Forelimb muscle (tissue), 1 donor: ENCODE data around the gene EIF4G1. TPM values are rescaled to one million over a fixed set of nuclear protein-coding genes. Genes with fewer than 3 reads are reported as not detected.
"Not testable (repeated sequence)": the region's sequence is repeated elsewhere in the genome, so short reads cannot be mapped to it uniquely, and the experiment has no call there.

Source experiments
- DNase-seq: peaks from one replicate; pipeline ENCODE4 v3.0.0-alpha.2; 2013; ENCODE audit warnings: low read depth
- polyA plus RNA-seq: library from polyadenylated mRNA; unstranded; fragments of 120-200 nt; gene quantifications from one replicate; pipeline ENCODE4 v1.2.1, GENCODE V29; 2013; ENCODE audit not compliant: insufficient read length

Gene EIF4G1, protein sequence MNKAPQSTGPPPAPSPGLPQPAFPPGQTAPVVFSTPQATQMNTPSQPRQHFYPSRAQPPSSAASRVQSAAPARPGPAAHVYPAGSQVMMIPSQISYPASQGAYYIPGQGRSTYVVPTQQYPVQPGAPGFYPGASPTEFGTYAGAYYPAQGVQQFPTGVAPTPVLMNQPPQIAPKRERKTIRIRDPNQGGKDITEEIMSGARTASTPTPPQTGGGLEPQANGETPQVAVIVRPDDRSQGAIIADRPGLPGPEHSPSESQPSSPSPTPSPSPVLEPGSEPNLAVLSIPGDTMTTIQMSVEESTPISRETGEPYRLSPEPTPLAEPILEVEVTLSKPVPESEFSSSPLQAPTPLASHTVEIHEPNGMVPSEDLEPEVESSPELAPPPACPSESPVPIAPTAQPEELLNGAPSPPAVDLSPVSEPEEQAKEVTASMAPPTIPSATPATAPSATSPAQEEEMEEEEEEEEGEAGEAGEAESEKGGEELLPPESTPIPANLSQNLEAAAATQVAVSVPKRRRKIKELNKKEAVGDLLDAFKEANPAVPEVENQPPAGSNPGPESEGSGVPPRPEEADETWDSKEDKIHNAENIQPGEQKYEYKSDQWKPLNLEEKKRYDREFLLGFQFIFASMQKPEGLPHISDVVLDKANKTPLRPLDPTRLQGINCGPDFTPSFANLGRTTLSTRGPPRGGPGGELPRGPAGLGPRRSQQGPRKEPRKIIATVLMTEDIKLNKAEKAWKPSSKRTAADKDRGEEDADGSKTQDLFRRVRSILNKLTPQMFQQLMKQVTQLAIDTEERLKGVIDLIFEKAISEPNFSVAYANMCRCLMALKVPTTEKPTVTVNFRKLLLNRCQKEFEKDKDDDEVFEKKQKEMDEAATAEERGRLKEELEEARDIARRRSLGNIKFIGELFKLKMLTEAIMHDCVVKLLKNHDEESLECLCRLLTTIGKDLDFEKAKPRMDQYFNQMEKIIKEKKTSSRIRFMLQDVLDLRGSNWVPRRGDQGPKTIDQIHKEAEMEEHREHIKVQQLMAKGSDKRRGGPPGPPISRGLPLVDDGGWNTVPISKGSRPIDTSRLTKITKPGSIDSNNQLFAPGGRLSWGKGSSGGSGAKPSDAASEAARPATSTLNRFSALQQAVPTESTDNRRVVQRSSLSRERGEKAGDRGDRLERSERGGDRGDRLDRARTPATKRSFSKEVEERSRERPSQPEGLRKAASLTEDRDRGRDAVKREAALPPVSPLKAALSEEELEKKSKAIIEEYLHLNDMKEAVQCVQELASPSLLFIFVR (N-terminal part only)
- polyA plus RNA-seq = 171 TPM

DNA sequence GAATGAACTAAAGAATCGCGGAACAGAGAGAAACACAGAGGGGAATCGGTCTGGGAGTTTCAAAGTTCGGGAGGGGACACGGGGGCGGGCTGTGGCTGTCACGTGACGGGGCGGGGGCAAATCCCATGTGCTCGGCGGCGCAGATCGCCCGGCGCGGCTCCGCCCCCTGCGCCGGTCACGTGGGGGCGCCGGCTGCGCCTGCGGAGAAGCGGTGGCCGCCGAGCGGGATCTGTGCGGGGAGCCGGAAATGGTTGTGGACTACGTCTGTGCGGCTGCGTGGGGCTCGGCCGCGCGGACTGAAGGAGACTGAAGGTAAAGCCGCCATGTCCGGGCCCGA lies at the start of gene EIF4G1:
Gene EIF4G1, plus strand, starts transcription at position 244 of the 337 bp plus-strand sequence. CDS start 1,191 bp downstream, outside the sequence.
- DNase-seq = peak; percentile 93

DNA sequence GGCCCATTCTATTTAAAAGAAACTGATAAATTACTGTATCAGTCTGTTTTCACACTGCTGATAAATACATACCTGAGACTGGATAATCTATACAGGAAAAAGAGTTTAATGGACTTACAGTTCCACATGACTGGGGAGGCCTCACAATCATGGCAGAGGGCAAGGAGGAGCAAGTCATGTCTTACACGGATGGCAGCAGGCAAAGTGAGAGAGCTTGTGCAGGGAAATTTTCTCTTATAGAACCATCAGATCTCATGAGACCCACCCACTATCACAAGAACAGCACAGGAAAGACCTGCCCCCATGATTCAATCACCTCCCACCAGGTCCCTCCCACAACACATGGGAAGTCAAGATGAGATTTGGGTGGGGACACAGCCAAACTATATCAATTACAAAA lies 47.2 kb upstream of the EIF4G1 start:
- DNase-seq = not testable (repeated sequence)

DNA sequence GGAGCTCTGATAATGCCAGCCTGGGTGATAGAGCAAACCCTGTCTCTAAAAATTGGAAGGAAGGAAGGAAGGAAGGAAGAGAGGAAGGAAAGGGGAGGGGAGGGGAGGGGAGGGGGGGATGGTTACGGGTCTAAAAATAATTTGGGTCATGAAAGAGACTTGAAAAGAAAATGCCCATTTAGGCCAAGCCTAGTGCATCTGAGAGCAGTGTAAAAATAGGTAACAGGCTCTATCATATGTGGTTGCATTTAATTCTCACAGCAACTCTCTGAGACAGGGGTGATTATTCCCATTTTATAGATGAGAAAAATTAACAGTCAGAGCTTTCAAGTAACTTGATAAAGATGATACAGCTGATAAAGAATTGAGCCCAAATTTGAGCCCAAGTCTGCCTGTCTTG lies 42.1 kb upstream of the EIF4G1 start:
- no peak for DNase-seq

GRCh38 chr3:184275381-184275701 lies 39.1 kb upstream of the EIF4G1 start:
- DNase-seq = no peak

GRCh38 chr3:184275961-184276910 lies 38.2 kb upstream of the EIF4G1 start, which contains the start of gene ECE2:
Gene ECE2, plus strand, starts transcription at chr3:184276022. Its CDS starts 132 bp downstream, at chr3:184276154.
- DNase-seq = no peak

DNA sequence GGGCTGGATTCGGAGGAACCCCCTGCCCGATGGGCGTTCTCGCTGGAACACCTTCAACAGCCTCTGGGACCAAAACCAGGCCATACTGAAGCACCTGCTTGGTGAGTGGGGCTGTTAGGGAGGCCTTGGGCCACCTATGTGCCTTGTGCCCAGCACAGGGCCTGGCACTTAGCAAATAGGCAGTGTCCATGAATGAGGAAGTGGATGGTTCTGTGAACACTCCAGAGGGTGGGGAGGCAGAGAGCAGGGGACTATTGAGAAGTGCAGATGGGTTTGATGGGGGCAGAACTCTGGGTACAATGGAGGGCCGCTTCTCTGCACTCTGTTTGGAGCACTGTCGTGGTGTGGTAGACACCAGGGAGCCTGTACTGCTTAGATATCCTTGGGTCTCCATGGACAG lies 37.0 kb upstream of the EIF4G1 start:
- no peak for DNase-seq

- DNase-seq = no peak
Measured at GRCh38 chr3:184282941-184283340, 31.5 kb upstream of the EIF4G1 start.

DNA sequence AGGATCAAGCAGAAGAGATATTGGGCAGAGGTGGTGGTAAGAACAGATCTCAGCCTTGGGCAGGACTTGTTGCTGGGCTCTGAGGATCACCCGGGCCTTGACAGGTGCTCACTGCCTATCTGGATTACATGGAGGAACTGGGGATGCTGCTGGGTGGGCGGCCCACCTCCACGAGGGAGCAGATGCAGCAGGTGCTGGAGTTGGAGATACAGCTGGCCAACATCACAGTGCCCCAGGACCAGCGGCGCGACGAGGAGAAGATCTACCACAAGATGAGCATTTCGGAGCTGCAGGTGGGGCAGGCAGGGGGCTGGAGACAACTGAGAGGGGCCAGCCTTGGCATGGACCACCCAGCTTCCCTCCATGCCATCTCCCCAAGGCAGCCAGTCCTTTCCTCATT lies 30.7 kb upstream of the EIF4G1 start:
- no peak for DNase-seq

GRCh38 chr3:184284696-184285095 lies 29.7 kb upstream of the EIF4G1 start:
- DNase-seq = peak; percentile 74

- no peak for DNase-seq
Measured at GRCh38 chr3:184289426-184289938, 24.9 kb upstream of the EIF4G1 start.

DNA sequence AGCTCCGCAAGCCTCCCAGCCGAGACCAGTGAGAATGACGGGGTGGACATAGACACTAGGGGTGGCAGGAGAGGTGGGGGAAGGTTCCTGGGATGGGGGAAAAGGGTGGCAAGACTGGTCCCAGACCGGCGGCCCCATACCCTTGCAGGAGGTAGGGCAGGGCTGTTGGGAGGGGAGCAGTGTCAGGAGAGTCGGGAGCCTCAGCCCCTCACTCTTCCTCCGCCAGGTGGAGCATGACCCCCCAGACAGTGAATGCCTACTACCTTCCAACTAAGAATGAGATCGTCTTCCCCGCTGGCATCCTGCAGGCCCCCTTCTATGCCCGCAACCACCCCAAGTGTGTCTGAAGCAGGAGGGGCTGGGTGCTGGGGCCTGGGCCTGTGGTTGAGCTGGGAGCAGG lies 24.1 kb upstream of the EIF4G1 start:
- no peak for DNase-seq

GRCh38 chr3:184291044-184291737 lies 23.2 kb upstream of the EIF4G1 start:
- DNase-seq = no peak

DNA sequence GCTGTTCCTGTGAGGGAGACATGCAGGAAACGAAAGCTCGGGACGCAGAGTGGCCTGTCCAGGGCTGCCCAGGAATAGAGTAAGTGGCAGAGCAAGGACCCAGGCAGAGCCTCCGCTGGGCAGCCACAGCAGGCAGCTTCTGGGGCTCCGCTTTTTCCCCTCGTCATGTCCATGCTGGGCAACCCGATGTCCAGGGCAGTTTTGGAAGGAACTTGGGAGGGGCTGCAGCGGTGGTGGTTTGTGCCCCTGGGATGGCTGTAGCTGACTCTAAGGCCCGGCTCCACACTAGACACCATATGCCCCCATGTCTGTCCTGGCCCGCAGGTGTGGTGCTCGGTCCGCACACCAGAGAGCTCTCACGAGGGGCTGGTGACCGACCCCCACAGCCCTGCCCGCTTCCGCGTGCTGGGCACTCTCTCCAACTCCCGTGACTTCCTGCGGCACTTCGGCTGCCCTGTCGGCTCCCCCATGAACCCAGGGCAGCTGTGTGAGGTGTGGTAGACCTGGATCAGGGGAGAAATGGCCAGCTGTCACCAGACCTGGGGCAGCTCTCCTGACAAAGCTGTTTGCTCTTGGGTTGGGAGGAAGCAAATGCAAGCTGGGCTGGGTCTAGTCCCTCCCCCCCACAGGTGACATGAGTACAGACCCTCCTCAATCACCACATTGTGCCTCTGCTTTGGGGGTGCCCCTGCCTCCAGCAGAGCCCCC lies 22.5 kb upstream of the EIF4G1 start:
- no peak for DNase-seq

GRCh38 chr3:184295771-184296170 lies 18.6 kb upstream of the EIF4G1 start:
- DNase-seq = no peak

- DNase-seq = no peak
Measured at GRCh38 chr3:184296616-184297015, 17.8 kb upstream of the EIF4G1 start.

GRCh38 chr3:184298759-184299487 lies 15.5 kb upstream of the EIF4G1 start, which contains the start of gene PSMD2:
Gene PSMD2, plus strand, starts transcription at chr3:184299241. Its CDS starts 26 bp downstream, at chr3:184299267.
- peak; percentile 79 for DNase-seq

DNA sequence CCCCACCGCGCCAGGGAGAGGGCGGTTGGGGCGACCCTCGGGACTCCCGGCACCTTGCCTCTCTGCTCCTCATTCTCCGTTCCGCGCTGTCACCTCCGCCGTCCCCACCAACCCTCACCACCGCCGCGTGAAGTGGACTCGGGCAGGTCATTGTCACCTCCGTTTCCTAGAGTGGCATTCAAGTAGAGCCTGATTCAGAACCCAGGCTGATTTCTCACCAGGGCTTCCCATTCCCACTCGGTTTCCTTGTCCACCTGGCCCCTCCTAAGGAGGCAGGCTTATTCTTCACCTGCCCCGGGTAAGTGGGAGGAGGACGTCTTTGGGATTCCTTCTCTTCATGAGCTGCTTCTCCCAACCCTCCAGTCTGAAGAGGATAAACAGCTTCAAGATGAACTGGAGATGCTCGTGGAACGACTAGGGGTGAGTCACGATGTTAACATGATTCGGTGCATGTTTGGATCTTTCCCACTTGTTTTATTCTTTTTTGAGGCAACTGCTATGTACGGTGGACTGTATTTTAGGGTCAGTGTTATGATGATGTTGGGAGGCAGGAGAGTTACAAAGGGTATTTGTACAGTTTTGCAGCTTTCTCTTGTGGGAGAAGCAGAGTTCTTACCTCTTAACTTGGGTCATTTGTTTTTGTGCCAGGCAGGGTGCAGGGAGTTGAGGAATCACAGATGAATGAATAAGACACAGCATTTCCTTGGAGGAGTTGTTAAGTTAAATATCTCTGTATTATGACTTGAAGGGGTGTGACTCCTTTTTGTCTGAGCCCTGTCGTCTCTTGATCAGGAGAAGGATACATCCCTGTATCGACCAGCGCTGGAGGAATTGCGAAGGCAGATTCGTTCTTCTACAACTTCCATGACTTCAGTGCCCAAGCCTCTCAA lies 14.7 kb upstream of the EIF4G1 start:
- DNase-seq = no peak

DNA sequence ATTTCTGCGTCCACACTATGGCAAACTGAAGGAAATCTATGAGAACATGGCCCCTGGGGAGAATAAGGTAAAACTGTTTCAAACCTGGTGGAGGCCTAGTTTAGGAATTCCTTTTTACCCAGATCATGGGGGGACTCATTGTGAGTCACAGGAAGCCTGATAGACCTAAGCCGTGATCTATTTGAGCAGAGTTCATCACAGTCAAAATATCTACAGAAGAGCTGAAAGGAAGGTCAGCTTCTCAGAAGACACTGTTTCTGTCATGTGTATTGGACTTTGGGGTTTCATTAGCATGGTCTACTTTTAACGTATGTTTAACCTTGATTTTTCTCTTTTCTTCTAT lies 14.1 kb upstream of the EIF4G1 start:
- no peak for DNase-seq
